Right renal pelvis (tissue), 4 donors: ENCODE data around the gene ZNF718. TPM values are rescaled to one million over a fixed set of nuclear protein-coding genes. Genes with fewer than 3 reads are reported as not detected.
"Not testable (repeated sequence)": the region's sequence is repeated elsewhere in the genome, so short reads cannot be mapped to it uniquely, and the experiment has no call there.

Source experiments
- DNase-seq, 4 donors: peaks; one replicate each; pipeline ENCODE4 v3.0.0-alpha.2; 2013; ENCODE audit warnings: low read depth in 4 of 4, low spot score in 3 of 4, missing footprints in 1 of 4
- polyA plus RNA-seq, 4 donors: library from polyadenylated mRNA; unstranded; fragments of 120-200 nt; gene quantifications; one replicate each; pipeline ENCODE4 v1.2.1, GENCODE V29; 2013; ENCODE audit not compliant: insufficient read length in 4 of 4

ZNF718 gene
- 10 to 100 TPM in 2 of 4 donors, 1 to 10 TPM in 2; 7.4 to 16.1 (median 12.0) TPM for polyA plus RNA-seq

DNA sequence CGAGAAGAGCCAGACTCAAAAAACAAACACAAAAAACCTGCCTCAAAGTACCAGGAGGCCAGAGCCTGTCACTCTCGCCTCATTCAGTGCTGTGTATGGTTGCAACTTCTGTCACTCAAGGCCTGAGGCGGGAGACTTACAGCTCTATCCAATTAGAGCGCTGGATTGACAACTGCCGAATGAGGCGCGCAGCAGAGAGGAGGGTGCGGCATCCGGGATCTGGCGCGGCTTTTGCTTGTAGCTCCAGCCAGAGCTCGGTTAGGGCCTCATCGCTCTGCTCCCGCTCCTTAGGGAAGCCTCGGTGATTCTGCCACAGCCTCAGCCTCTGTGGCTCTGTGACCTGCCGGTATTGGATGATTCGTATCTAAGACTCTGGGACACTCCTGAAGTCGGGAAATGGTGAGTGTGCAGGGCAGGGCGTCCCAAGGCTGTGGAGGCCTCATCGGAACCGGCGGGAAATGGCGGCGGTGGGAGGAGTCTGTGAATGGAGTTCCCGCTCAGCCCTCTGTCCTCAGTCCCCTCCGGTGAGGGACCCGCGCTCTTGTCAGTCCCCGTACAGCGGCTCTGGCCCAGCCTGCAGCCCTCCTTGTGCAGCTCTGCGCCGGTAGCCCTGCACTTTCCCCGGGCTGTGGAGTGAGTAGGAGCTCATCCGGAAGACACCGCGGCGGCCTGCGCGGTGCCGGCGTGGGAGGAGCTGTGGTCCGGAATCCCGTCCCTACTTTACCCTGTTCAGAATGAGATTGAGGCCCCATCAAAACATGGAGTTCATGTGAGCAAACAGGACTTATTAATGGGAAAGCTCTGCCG is at the start of gene ZNF718:
Gene ZNF718 (plus strand): TSS at position 227 of the 807 bp plus-strand sequence. CDS start 170 bp downstream, at position 397.
- DNase-seq: peak; percentile 88 to 97 (median 95)

DNA sequence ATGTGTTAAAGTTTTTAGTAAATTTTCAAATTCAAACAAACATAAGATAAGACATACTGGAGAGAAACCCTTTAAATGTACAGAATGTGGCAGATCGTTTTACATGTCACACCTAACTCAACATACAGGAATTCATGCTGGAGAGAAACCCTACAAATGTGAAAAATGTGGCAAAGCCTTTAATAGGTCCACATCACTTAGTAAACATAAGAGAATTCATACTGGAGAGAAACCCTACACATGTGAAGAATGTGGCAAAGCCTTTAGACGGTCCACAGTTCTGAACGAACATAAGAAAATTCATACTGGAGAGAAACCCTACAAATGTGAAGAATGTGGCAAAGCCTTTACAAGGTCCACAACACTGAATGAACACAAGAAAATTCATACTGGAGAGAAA is 38.4 kb upstream of the ZNF718 start:
- no peak for DNase-seq

DNA sequence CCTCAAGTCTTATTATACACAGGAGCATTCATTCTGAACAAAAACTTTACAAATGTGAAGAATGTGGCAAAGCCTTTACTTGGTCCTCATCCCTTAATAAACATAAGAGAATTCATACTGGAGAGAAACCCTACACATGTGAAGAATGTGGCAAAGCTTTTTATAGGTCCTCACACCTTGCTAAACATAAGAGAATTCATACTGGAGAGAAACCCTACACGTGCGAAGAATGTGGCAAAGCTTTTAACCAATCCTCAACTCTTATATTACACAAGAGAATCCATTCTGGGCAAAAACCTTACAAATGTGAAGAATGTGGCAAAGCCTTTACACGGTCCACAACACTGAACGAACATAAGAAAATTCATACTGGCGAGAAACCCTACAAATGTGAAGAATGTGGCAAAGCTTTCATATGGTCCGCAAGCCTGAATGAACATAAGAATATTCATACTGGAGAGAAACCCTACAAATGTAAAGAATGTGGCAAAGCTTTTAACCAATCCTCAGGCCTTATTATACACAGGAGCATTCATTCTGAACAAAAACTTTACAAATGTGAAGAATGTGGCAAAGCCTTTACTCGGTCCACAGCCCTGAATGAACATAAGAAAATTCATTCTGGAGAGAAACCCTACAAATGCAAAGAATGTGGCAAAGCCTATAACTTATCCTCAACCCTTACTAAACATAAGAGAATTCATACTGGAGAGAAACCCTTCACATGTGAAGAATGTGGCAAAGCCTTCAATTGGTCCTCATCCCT is 37.6 kb upstream of the ZNF718 start:
- not testable (repeated sequence) for DNase-seq

DNA sequence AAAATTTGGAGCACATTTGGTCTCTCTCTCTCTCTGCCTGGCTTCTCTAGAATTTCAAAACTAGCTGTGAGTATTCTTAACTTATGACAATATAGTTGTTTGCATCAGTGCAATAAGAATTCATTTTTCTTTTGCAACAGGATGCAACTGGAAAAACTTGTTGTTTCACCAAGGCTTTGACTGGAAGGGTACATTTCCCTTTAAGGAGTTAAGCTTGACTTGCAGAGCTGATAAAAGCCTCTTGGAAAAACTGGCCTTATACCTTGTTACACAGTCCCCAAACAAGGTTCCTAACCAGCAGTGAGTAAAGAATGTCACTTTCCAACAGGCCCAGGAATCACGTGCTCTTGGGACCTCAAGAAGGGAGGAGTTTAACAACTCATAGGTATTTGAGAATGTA is 25.9 kb upstream of the ZNF718 start:
- no peak for DNase-seq

DNA sequence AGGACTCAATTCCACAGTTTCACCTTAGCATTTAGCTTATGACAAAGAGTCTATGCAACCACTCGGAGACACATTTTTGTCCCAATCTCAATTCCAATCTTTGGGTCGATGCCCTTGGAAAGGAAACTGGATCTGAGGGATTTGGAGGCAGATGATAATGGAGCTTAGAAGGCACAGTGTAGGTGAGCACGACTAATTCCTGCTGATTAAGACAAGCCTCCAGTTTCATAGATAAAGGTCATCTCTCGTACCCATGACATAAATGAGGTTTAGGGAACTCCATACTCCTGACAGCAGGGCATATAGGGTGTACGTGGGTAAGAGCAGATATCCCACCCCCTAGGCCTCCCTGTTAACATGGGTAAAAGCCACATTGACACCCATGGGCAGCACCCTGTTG is 24.4 kb upstream of the ZNF718 start:
- no peak for DNase-seq

DNA sequence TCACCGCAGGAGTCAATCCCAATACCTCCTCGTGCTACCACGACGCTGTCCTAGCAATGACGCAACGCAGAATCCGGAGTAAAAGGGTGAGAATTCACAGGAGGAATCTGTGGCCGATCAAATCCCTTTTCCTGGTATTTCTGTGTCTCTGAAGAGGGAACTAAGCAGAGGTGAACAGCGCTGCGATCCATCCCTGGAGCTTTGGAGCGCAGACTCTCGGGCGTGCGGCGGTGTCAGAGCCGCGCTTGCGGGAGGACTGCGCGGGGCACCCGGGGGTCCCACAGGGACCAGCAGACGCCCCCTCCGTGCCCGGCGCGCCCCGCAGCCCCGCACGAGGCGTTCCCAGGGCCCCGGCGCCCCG is 17.2 kb upstream of the ZNF718 start:
- no peak for DNase-seq

DNA sequence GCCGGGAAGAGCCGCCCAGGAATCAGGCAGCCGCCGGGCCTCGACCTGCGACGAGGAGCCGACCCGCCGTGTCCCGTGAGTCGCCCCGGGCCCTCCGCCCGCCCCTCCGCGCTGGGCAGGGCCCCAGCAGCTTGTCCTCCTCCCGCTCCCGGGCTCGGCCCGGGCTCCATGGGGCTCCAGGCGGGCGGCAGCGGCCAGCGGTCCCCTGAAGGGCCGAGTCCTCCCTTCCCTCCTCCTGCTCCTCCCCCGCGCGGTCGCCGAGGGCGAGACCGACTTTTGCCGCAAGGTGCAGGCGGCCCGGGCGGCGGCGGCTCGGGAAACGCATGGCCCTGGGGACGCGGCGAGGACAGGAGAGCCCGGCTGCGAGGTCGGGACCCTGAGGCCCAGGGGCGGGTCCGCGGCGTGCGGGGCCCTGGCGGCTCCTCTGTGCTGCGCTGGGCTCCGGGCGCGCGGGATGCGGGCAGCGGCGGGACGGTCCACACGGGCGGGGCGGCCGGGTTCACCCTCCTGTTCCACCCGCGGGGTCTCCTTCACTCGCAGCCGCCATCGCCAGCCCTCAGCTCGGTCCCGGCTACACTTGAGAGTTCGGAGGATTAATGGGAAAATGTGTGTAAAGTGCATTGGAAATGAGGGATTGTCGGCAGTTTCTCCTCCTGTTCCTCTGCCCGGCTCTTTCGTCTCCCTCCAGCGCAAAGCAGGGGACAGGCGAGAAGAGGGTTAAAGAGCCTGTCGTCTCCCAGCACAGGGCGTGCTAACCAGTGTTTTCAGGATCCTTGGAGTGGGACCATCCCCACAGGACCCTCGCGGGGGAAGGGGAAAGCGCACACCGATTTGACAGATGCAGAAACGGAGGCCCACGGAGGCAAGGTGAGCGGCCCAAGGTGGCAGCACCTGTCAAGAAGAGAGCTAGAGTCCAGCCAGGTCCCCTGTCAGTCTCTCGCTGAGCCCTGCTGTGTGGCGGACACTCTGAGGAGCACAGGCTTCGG is 16.6 kb upstream of the ZNF718 start:
- peak in 1 of 4 donors; percentile 8 for DNase-seq

DNA sequence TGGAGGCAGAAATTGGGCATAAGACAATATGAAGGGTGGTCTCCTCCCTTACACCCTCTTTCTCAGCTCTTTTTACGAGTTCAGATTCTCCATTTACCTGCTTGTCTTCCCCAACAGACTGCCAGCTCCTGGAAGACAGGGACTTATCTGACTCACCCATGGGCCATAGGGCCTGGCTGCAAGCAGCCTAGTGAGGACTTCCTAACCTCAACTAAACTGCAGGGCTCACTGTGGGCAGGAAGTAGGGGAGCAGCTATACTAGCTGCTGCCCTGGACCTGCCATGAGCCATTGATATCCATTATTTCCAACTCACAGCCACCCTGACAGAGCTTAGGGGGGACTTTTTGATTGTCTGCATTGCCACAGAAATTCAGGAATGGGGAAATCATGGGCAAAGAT is 11.5 kb upstream of the ZNF718 start:
- DNase-seq: no peak

DNA sequence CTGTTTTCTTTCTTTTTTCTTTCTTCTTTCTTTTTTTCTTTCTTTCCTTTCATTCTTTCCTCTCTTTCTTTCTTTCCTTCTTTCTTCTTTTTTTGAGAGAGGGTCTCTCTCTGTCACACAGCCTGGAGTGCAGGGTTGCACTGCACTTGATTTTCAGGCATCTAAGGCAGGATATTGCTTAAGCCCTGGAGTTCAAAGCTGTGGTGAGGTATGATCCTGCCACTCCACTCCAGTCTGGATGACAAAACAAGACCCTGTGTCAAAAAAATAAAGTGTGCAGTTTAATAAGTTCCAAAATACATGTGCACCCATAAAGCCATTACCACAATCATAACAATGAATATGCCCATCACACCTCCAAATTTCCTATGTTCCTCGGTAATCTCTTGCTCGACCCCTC is 10.6 kb upstream of the ZNF718 start:
- no peak for DNase-seq

DNA sequence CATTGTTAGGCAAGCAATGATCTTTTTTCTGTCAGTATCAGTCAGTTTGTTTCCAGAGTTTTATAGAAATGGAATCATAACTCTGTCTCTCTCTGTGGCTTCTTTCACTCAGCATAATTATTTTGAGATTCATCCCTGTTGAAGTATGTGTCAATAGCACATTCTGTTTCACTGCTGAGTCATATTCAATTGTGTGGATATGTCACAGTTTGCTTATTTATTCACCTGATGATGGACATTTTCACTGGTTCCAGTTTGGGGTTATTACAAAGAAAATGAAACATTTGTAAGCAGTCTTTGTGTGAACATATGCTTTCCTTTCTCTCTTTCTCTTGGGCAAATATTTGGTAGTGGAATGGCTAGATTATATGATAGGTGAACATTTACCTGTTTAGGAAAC is 10.2 kb upstream of the ZNF718 start:
- DNase-seq: no peak

DNA sequence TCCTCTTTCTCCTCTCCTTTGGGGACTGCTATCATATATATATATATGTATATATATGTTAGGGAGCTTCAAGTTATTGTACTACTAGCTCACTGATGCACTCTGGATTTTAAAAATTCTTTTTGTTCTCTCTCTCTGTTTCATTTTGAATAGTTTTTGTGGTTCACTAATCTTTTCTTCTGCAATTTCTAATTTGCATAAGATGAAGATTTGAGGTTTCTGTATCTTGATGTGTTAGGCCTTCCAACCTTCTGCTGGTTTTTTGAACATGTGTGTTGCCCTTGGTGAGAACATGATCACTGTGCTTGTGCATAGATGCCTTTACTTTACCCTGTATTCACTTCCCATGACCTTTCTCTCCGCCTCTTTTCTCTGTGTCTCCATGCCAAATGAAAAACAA is 7.8 kb upstream of the ZNF718 start:
- DNase-seq: no peak

DNA sequence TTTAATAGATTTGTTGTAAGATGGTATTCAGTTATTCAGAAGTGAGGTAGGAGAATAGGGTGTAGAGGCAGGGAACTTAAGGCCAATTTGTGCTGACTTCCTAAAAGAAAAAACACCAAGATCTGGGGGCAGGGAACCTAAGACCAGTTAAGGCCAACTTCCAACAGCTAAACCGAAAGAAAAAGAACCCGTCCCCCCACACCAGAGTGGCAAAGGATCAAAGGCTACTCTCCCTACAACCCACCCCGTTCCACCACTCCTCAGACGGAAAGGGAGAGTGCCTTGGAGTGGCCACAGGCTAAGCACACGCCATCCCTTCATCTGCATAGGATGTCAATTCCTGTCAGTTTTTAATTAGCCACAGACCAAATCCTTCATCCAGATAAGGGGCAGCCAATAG is 3.7 kb upstream of the ZNF718 start:
- DNase-seq: no peak

DNA sequence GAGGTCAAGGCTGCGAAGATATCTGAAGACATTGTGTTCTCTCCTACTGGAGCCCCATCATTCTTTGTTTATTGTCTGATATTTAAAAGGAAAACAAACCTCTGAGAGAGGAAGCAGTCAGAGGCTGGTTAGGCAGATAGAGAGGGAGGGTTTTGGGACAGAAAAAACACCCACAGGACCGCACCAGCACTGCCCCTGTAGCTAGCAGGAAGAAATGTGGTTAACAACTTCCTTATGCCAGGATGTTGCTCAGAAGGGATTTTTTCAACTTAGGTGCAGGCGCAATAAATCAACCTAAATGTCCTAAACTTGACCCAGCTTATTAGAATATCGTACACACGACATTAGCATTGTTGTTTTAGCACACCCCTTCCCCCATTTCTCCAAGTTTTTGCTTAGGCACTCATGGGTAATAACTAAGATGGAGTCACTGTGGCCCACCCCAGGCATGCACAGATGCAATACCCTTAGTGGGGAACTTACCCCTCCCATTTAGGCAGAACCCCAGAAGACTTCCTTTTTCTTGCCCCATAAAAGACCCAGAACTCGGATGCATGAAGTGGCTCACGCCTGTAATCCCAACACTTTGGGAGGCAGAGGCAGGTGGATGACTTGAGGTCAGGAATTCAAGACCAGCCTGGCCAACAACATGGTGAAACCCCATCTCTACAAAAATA is 2.8 kb upstream of the ZNF718 start:
- DNase-seq: no peak

DNA sequence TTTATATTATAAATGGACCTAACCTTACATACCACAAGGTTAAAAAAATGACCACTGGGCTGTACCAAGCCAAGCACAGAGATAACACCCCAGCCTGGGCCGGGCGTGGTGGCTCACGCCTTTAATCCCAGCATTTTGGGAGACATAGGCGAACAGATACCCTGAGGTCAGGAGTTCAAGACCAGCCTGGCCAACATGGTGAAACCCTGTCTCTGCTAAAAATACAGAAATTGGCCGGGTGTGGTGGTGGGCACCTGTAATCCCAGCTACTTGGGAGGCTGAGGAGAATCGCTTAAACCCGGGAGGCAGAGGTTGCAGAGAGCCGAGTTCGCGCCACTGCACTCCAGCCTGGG is 403 bp upstream of the ZNF718 start:
- not testable (repeated sequence) for DNase-seq

DNA sequence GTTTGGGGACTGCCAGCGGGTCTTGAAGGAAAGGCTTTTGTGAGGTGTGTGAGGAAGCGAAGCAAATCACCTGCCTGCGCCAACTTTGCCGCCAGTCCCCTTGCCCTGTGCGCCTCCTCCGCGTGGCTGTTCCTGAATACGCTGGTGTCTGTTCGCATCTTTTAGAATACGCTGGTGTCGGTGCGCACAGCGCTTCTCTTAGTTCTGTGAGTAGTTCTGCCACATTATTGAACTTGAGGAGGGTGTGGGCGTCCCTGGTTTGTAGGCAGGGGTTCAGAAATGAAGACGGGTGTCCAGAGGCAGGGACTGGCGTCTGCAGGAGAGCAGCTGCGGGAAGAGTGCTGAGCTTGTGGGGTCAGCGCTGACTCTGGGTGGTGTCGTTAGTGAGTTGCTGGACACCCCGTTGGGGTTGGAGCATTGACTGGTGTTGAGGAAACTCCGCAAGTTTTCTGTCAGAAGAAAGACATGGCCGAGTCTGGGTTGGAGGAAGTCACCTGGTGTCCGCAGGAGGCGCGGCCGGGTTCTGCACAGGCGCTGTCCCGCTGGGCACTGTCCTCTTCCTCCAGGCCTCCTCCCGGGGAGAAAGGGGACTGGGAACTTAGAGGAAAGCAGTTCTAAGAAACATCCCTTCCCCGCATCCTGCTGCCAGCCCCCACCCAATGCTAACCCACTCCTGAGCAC is 930 bp downstream of the ZNF718 start:
- peak in 1 of 4 donors; percentile 14 for DNase-seq

DNA sequence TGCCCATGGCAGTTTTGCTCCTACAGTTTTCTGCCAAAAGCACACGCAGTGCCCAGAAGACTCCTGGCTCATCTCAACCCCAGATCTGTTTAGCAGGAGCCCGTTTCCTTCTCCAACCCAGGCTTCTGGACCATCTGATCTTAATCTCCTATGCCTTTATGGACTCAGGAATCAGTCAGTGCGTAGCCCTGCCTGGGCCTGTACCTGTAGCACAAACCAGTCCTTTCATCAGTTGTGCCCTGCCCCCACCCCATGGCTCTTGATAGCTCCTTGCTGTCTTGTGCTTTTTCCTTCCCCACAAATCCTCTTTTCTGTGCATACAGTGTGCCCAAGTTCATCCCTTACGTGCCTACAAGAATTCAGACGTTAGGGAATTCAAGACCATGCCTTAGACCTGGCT is 1.5 kb downstream of the ZNF718 start:
- no peak for DNase-seq

DNA sequence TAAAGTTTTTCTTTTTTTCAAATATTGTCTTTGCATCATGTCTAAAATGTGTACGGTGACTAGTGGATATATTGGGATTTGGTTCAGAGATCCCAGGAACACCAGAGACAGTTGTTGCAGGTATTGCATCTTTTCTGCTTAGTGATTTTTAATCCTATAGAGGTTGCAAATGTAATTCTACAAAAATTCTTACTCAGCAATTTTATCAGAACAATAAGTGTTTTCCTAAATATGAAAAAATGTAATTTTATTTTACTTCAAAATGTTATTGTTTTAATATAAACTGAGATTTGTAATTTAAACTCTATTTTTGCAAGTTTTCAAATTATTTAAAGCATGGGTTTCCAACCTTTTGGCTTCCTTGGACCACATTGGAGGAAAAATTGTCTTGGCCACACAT is 8.2 kb downstream of the ZNF718 start:
- DNase-seq: no peak

DNA sequence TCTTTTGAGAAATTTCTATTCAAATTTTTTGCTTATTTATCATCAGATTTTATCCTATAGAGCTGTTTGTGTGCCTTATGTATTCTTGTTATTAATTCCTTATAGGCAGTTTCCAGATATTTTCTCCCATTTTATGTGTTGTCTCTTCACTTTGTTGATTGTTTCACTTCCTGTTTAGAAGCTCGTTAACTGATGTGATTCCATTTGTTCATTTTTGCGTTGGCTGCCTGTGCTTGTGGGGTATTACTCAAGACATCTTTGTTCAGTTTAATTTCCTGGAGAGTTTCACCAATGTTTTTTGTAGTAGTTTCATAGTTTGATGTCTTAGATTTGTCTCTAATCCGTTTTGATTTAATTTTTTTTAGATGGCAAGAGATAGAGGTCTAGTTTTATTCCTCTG is 14.6 kb downstream of the ZNF718 start:
- no peak for DNase-seq

DNA sequence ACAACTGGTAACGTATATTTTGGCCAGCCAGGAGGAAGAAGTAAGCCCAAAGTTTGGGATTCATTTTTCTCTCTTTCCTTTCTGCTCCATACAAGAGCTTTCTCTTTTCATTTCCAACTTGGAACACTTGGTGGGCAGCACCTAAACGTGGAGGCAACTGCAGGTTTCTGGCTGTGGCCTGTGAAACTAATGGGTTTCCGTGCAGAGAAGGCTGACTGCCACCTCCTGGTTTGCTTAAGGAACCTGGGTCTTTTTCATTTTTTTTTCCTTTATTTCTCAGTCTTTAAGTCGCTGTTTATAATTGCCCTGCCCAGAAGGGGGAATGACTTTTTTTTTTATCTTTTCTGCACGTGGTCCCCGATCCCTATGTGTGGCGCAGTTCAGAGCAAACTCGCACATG is 15.4 kb downstream of the ZNF718 start:
- no peak for DNase-seq

DNA sequence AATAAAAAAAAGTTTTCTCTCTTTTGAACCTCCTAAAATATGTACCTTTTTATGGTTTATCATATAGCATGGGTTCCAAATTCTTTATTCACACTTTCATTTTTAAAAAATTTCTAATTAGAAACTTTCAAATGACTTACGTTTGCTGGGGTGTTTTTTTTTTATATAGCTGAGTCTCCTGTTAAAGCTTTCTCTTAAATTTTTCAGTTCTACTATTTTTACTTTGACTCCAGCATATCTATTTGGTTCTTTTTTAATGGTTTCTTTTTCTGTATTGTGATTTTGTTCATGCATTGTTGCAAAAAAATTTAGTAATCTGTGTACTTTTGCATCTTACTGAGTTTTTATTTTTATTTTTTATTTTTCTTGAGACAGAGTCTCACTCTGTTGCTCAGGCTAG is 22.3 kb downstream of the ZNF718 start:
- no peak for DNase-seq
